Activated gamma-delta T cell (primary cell): ENCODE measurements around the gene DENND5A.
"Not testable (repeated sequence)": the region's sequence is repeated elsewhere in the genome, so short reads cannot be mapped to it uniquely, and the experiment has no call there.

Experiments
- DNase-seq: peaks from one replicate; lab custom pipeline; 2025; lab: John Stamatoyannopoulos, UW

Gene DENND5A

GRCh38 chr11:9210922-9211320, 54.2 kb downstream of the DENND5A start:
- DNase-seq, result no peak

GRCh38 chr11:9210224-9210921, 54.8 kb downstream of the DENND5A start:
- no peak for DNase-seq

- DNase-seq, result not testable (repeated sequence)
These were observed 55.5 kb downstream of the DENND5A start for GRCh38 chr11:9209604-9210003.

- no peak for DNase-seq
These were observed 56.2 kb downstream of the DENND5A start for GRCh38 chr11:9208726-9209501.

GRCh38 chr11:9207229-9207628, 57.9 kb downstream of the DENND5A start:
- DNase-seq, result no peak

- DNase-seq, result no peak
These were observed 58.7 kb downstream of the DENND5A start for GRCh38 chr11:9206496-9206895.

- DNase-seq, result no peak
These were observed 61.3 kb downstream of the DENND5A start for GRCh38 chr11:9203691-9204311.

GRCh38 chr11:9201372-9202162, 63.6 kb downstream of the DENND5A start:
- no peak for DNase-seq

- no peak for DNase-seq
These were observed 64.7 kb downstream of the DENND5A start for GRCh38 chr11:9200471-9200870.

GRCh38 chr11:9193316-9193715, 71.8 kb downstream of the DENND5A start:
- no peak for DNase-seq

GRCh38 chr11:9192561-9192960, 72.6 kb downstream of the DENND5A start:
- DNase-seq, result no peak

GRCh38 chr11:9190326-9191016, 74.7 kb downstream of the DENND5A start:
- DNase-seq, result not testable (repeated sequence)

GRCh38 chr11:9188860-9189259, 76.3 kb downstream of the DENND5A start:
- DNase-seq, result not testable (repeated sequence)

- no peak for DNase-seq
These were observed 77.5 kb downstream of the DENND5A start for GRCh38 chr11:9187616-9188015.

- no peak for DNase-seq
These were observed 80.6 kb downstream of the DENND5A start for GRCh38 chr11:9184516-9184915.

- no peak for DNase-seq
These were observed 82.8 kb downstream of the DENND5A start for GRCh38 chr11:9182180-9182871.

GRCh38 chr11:9180784-9181183, 84.4 kb downstream of the DENND5A start:
- no peak for DNase-seq

GRCh38 chr11:9179141-9179540, 86.0 kb downstream of the DENND5A start:
- no peak for DNase-seq

GRCh38 chr11:9178716-9179115, 86.4 kb downstream of the DENND5A start:
- no peak for DNase-seq

- no peak for DNase-seq
These were observed 87.6 kb downstream of the DENND5A start for GRCh38 chr11:9177438-9178091.
